NCI-H82 (cell line): ENCODE results near the gene NAE1.
"Not testable (repeated sequence)": the region's sequence is repeated elsewhere in the genome, so short reads cannot be mapped to it uniquely, and the experiment has no call there.

Experiments used
- DNase-seq: peaks from one replicate; lab custom pipeline; 2025; lab: John Stamatoyannopoulos, UW

The NAE1 gene

GRCh38 chr16:66830422-66831404 is at the start of gene NAE1:
NAE1 (minus strand) TSS chr16:66830976; CDS start chr16:66830899, 77 bp downstream.
- peak; percentile 93 for DNase-seq

GRCh38 chr16:66878067-66878466 is 47.3 kb upstream of the NAE1 start:
- no peak for DNase-seq

GRCh38 chr16:66874079-66874775 is 43.5 kb upstream of the NAE1 start:
- DNase-seq = no peak

GRCh38 chr16:66873685-66874055 is 42.9 kb upstream of the NAE1 start:
- DNase-seq = no peak

GRCh38 chr16:66872943-66873684 is 42.3 kb upstream of the NAE1 start:
- peak; percentile 87 for DNase-seq

GRCh38 chr16:66872559-66872942 is 41.8 kb upstream of the NAE1 start:
- DNase-seq = no peak

GRCh38 chr16:66871840-66872239 is 41.1 kb upstream of the NAE1 start:
- DNase-seq = no peak

- not testable (repeated sequence) for DNase-seq
Observed at GRCh38 chr16:66871363-66871762, 40.6 kb upstream of the NAE1 start.

- DNase-seq = no peak
Observed at GRCh38 chr16:66869424-66869823, 38.6 kb upstream of the NAE1 start.

- DNase-seq = no peak
Observed at GRCh38 chr16:66863707-66864106, 32.9 kb upstream of the NAE1 start.

- no peak for DNase-seq
Observed at GRCh38 chr16:66862023-66862520, 31.3 kb upstream of the NAE1 start.

GRCh38 chr16:66859397-66860068 is 28.8 kb upstream of the NAE1 start:
- no peak for DNase-seq

GRCh38 chr16:66858740-66859396 is 28.1 kb upstream of the NAE1 start:
- DNase-seq = no peak

GRCh38 chr16:66857437-66857836 is 26.7 kb upstream of the NAE1 start:
- DNase-seq = no peak

- no peak for DNase-seq
Observed at GRCh38 chr16:66856801-66857200, 26.0 kb upstream of the NAE1 start.

GRCh38 chr16:66856184-66856730 is 25.5 kb upstream of the NAE1 start:
- DNase-seq = no peak

GRCh38 chr16:66853261-66854139 is 22.7 kb upstream of the NAE1 start:
- no peak for DNase-seq

GRCh38 chr16:66851166-66851964 is 20.6 kb upstream of the NAE1 start:
- DNase-seq = no peak
